Endometrium (tissue), 2 donors: ENCODE data around the gene MED8.

ENCODE experiments used
- FAIRE-seq: peaks from 2 replicates; lab custom pipeline; 2012; peaks lifted over from hg19 to GRCh38; lab: Jason Lieb, UNC
- donor health status: control.
- donor health status: control.

The MED8 gene

GRCh38 chr1:43358746-43359693, 30.6 kb downstream of the MED8 start, which contains the start of gene CDC20:
Gene CDC20 (plus strand): TSS chr1:43358981. CDS start chr1:43359216, 235 bp downstream.
- peak; percentile 63 for FAIRE-seq

DNA sequence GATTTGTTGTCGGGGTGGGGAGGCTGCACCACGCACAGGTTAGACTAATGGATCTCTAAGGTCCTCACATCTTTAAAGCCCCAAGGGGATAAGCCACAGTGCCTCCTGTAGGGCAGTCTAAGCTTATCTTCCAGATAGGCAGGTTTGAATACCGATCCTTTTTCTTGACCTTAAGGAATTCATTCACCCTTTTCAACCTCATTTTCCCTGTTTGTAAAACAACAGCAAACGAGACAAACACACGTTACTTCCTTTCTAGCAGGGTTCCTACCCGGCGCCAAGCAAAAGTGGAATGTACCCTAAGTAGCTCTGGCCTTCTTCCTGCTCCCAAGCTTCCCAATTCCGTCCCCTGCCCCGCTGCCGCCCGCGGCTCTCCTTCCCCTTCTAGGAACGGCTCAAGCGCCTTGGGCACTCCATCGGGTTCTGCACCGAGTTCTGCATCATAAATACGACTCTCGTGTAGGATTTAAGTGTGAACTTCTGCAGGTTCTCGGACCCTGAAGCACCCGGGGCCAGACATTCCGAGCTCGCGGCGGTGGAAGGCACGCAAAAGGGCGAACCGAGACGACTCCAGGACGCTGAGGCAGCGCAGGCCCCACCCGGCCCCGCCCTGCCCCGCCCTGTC, 31.4 kb downstream of the MED8 start:
- FAIRE-seq = no peak

DNA sequence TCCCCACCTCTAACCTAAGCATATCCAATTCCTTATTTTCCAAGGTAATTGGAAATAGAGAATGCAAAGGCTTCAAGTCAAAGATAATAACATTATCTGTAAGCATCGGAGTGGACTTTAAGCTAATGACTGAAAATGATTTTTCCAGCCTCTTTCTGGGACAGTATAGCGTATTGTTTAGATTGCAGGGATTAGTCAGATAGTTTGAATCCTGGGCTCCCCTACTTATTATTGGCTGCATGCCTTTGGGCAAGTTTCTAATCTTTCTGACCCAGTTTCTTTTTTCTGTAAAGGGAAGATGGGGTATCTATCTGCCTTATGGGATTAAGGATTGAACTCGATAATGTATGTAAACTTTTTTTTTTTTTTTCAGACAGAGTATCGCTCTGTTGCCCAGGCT, 32.3 kb downstream of the MED8 start:
- no peak for FAIRE-seq

DNA sequence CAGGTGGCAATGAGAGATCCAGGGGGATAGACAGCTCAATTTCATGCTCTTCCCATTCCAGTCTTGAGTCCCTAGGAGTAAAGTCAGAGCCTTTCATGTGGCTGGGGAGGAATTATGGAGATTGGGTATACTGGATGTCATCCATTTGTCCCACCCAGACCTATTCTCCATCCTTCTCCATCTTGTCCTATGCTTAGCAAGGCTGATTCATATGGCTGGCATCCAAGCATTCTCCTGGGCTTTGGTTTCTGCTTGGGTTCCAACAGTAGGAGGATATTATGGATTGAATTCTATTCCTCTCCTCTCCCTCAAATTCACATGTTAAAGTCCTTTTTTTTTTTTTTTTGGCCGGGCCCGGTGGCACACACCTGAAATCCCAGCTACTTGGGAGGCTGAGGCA, 34.7 kb downstream of the MED8 start:
- FAIRE-seq = no peak

GRCh38 chr1:43354471-43354870, 35.1 kb downstream of the MED8 start:
- no peak for FAIRE-seq

DNA sequence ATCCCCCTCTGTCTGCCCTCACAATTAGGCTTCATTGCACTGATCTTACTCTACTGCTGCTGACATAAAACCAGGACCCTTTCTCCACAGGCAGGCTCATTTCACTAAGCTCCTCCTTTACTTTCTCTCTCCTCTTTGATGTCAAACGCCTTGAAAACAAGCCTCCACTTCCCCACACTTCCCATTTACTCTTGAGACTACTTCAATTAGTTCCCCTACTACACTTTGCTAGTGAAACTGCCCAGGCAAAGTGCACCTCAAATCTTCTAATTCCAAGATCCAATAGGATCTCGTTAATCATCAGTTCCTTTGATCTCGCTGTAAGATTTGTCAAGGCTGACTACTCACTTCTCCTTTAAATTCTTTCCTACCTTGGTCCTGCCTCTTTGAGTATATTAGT, 36.7 kb downstream of the MED8 start:
- FAIRE-seq = no peak

GRCh38 chr1:43352351-43352705, 37.3 kb downstream of the MED8 start:
- no peak for FAIRE-seq

DNA sequence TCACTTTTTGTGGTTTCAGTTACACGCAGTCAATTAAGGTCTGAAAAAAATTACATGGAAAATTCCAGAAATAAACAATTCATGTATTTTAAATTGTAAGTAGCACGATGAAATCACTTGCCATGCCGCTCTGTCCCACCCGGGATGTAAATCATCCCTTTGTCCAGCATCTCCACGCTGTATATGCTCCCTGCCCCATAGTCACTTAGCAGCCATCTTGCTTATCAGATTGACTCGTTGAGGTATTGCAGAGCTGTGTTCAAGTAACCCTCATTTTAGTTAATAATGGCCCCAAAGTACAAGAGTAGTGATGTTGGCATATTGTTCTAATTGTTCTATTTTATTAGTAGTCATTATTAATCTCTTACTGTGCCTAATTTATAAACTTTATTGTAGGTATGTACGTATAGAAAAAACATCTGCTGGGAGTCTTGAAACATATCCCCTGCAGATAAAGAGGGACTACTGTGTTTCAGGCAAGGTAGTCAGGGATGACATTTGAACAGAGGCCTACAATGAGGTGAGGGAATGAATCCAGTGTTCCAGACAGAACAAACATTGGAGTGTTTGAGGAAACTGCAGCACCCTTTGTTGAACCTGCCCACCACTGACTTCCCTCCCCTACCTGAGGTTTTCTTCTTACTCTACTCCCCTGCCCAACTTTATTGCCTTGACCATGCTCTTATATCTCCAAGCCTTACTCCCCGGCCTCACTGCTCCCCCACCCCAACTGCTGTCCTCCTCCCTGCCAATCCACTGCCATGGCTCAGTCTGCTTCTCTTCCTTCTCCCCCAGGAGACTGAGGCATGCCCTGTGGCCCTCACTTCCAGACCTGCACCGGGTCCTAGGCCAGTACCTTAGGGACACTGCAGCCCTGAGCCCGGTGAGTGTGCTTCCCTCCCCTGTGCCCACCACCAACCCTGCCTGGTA, 37.9 kb downstream of the MED8 start:
- FAIRE-seq = no peak

DNA sequence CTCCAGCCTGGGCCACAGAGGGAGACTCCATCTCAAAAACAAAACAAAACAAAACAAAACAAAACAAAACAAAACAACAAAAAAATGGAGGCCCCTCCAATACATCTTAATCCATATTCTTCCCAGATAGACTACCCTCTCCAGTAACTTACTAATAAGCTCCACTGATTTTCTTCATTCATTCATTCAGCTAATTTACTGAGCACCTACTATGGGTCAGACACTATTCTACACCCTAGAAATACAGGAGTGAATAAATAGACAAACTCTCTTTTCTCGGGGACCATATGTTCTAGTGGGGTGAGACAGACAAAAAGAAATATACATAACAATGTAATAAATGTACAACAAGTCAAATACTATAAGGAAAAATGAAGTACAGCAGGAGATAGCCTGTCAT, 38.6 kb downstream of the MED8 start:
- FAIRE-seq = no peak

DNA sequence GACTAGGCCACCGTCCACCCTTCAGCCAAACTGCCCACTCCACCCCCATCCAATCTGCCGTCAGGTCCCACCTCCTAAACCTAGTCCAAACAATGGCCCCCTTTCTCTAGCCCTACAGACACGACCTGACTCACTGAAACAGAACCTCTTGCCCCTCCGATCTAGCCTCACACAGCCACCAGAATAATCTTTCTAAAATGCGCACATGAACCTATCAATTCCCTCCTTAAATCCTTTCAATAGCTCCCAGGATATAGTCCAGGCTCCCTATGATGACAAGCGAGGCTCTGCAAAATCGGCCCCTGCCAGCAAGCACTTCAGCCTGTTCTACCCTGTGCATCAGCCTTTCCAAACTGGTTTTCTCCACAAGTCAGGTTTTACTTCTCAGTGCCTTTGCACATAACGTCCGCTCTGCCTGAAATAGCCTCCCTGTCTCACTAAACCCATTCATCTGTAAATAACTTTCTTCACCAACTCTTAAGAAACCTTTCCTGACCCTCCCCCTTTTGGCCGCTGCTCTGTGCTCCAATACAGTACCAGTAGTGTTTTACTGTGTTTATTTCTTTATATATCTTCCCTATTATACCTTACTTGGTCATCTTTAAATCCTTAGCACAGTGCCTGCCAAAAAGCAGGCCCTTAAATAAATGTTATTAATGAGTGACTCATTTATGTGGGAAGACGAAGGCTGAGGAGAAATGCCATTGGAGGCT, 39.9 kb downstream of the MED8 start:
- no peak for FAIRE-seq

- FAIRE-seq = no peak
Measured at GRCh38 chr1:43348809-43349593, 40.6 kb downstream of the MED8 start.

DNA sequence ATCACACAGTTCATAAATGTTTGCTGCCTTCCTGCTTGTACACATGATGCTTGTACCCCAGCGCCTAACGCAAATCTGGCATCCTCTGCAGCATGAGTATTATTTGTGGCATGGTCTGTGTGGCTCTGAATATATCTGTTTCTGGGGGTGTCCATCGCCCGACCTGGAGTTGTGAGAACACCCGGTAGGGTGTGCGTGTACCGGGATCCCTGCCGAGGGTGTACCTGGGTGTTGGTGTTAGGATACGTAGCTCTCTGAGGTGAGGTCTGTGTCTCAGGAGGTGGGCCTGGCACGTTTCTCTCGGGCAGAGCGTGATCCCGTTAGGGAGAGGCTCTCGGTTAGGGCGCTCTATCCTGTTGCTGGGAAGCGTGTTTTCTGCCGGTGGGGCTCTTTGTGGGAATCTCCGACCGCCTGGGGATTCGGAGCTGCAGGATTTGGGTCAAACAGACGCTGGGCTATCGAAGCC, 41.2 kb downstream of the MED8 start:
- FAIRE-seq = no peak

GRCh38 chr1:43346636-43347035, 43.0 kb downstream of the MED8 start:
- no peak for FAIRE-seq

DNA sequence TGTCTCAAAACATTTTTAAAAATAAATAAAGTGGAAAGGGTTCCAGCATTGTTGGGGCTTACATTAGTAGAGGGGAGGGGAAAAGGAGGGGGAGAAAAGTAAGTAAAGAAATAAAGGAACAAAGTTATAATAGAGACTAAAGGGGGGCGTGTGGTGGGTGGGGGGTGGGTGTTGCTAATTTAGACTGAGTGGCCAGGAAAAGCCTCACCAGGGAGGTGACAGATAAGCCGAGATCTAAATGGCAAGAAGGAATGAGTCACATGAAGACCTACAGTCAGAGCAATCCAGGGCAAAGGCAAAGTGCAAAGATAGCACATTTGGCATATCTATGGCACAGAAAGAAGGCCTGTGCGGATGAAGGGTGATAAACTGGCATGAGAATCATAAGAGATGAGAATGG, 44.5 kb downstream of the MED8 start:
- no peak for FAIRE-seq

DNA sequence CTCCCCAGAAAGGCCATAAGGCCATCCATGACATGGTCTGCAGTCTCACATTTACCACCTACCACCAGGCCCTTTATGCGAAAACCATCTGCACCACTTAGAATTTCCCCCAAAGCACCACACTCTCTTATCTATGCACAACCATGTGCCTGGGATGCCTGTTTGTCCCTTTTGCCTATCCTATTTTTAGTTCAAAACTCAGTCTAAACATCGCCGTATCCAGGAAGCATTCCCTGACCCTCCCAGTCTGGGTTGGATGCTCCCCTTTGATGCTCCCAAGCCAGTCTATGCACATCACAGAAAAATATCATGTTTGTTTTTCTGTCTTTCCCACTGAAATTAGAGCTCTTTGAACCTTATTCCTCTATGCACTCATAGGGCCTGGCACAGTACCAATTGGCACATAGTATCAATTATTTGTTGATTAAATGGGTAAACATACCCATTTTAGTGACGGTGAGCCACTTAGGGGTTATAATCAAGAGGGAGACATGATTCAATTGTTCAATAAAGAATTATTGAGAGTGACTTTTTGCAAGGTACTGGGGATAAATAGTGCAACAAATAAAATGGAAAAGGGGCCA, 45.2 kb downstream of the MED8 start:
- no peak for FAIRE-seq

DNA sequence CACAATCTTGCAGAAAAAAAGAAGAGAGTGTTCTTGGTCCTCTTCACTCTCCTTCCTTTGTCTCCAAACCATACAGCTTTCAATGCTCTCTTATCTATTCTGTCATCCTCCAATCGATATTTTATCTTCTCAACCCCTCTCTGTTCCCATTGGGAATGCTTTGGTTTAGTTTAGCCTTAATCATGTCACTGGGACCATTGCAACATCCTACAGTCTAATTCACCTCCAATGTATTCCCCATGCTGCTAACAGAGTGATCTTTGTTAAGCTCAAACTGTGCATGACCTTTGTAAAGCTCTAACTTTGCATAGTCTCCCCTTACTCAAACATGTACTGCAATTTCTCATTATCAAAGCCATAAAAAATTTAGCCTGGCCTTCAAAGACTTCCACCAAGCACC, 49.0 kb downstream of the MED8 start:
- FAIRE-seq = no peak

DNA sequence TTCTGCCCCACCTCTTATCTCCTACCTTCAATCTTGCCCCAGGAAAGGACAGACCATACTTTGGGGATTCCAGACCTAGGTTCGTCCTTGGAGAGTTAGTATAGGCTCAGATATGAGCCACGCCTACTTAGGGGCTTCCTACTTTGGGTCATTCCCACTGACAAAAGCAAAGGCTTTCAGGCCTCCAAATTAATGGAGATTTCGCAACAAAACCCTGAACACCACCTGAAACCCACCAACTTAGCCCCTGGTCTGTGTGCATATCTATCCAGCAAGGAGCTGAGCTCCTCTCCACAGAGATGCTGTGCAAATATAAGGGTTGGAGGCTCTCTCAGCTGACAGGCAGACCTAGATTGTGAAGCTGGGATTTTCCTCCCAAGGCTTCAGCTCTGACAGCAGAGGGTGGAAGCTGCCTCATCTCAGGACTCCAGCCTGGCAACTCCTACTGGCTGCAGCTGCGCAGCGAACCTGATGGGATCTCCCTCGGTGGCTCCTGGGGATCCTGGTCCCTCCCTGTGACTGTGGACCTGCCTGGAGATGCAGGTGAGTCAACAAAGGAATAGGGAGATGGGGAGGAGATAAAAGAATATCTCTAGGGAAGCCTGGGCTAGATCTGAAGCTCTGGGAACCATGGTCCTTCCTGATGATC, 49.9 kb downstream of the MED8 start:
- FAIRE-seq = no peak

GRCh38 chr1:43338001-43338400, 51.6 kb downstream of the MED8 start:
- FAIRE-seq = no peak

DNA sequence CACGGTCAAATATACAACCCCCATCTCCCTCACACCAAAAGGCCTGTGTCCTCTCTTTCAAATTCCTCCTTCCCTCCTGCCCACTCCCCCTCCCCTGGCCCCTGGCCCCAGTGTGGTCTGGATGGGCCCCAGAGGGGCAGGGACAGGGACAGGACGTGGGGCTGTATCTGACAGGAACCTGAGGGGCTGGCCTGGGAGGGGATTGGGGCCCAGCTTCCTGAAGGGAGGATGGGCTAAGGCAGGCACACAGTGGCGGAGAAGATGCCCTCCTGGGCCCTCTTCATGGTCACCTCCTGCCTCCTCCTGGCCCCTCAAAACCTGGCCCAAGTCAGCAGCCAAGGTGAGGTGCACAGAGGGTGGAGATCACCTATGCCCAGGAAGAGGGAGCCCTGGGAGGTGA, 52.0 kb downstream of the MED8 start, which contains the start of gene MPL:
Gene MPL, plus strand, starts transcription at position 231 of the 400 bp plus-strand sequence. Its CDS starts 31 bp downstream, at position 262.
- no peak for FAIRE-seq
